ENCODE data around the gene NEK5.
A peak's percentile ranks its signal among the peaks of the same experiment; 100 is the strongest.
"Not testable (repeated sequence)": the region's sequence is repeated elsewhere in the genome, so short reads cannot be mapped to it uniquely, and the experiment has no call there.

The NEK5 gene

GRCh38 chr13:52061587-52061986, 67.3 kb downstream of the NEK5 start:
- peak; percentile 58 for DNase-seq (ENCODE audit: low spot score)

GRCh38 chr13:52061064-52061463, 67.8 kb downstream of the NEK5 start:
- not testable (repeated sequence) for DNase-seq (ENCODE audit: low spot score)

DNA sequence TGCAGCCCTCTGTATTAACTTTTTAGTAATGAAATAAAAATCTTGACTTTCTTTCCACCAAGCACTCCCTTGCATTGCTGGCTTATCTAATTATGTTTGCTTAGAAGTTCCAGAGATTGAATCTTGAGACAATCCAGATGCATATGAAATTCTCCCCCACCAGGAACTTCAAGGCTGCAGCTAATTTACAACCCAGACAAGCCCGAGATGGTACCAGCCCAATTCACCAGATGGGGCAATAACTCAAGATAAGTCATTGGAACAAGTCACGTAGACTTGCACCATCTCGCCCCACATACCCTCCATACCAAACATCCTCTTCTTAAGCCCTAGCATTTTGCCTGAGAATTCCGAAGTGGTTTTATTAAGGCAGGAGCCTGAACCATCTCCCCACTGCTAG, 75.4 kb downstream of the NEK5 start:
- DNase-seq (ENCODE audit: low spot score) = no peak

DNA sequence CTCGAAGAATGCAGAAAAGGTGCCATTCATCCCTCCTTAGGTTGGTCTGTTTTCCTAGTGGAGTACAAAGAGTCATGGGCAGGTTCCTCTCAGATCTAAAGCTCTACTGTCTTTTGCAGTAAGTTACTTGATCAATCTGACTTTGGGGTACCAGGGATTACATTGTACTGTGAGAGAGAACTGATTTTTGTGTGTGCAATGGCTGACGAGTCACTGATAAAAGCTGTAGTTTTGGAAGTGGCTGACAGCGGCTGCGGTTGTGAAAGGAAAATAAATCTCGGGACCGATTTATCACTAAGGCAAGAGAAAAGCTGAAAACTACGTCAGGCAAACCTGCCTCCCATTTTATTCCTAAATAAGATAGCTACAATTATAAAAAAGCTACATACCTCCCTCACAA, 77.5 kb downstream of the NEK5 start:
- no peak for DNase-seq (ENCODE audit: low spot score)

- DNase-seq (ENCODE audit: low spot score) = no peak
Measured at GRCh38 chr13:52048516-52048915, 80.4 kb downstream of the NEK5 start.

- DNase-seq (ENCODE audit: low spot score) = no peak
Measured at GRCh38 chr13:52047463-52047862, 81.4 kb downstream of the NEK5 start.

- no peak for DNase-seq (ENCODE audit: low spot score)
Measured at GRCh38 chr13:52043675-52044074, 85.2 kb downstream of the NEK5 start.

DNA sequence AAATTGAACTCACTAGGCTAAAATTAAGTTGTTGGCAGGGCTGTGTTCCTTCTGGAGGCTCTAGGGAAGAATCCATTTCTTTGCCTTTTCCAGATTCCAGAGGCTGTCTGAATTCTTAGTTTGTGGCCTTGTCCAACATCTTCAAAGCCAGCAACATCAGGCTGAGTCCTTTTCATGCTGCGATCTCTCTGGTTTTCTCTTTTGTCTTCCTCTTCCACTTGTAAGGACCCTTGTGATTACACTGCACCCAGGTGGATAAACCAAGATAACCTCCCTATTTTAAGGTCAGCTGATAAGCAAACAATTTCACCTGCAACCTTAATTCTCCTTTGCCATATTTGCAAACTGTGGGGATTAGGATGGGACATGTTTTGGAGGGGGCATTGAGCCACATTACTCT, 92.8 kb downstream of the NEK5 start:
- DNase-seq (ENCODE audit: low spot score) = no peak

- no peak for DNase-seq (ENCODE audit: low spot score)
Measured at GRCh38 chr13:52034616-52035226, 94.2 kb downstream of the NEK5 start.

- DNase-seq (ENCODE audit: low spot score) = no peak
Measured at GRCh38 chr13:52033039-52033438, 95.8 kb downstream of the NEK5 start.

- DNase-seq (ENCODE audit: low spot score) = not testable (repeated sequence)
Measured at GRCh38 chr13:52030401-52030800, 98.5 kb downstream of the NEK5 start.

DNA sequence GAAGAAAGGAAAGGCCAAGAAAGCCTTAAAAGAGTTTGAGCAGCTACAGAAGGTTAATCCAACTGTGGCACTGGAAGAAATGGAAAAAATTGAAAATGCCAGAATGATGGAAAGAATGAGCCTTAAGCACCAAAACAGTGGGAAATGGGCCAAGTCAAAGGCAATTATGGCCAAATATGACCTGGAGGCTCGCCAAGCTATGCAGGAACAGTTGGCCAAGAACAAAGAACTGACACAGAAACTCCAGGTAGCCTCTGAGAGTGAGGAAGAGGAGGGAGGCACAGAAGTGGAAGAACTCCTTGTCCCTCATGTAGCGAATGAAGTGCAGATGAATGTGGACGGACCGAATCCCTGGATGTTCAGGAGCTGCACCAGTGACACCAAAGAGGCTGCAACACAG, 99.3 kb downstream of the NEK5 start:
- DNase-seq (ENCODE audit: low spot score) = no peak

DNA sequence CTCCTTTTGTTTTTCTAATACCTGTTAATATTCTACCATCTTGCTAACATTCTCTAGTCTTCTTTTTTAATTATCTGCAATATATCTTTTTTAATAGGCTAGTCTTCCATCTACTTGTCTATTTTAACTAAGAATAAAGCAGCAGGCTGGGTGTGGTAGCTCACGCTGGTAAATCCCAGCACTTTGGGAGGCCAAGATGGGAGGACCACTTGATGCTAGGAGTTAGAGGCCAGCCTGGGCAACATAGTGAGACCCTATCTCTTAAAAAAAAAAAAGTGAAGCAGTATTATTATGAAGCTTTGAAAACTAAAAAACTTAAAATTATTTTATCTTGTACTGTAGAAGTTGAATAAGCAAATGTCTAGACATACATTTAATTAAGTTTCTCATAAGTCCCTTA, 101.0 kb downstream of the NEK5 start:
- DNase-seq (ENCODE audit: low spot score) = no peak

- no peak for DNase-seq (ENCODE audit: low spot score)
Measured at GRCh38 chr13:52026246-52026626, 102.6 kb downstream of the NEK5 start.

- DNase-seq (ENCODE audit: low spot score) = no peak
Measured at GRCh38 chr13:52025475-52026245, 103.2 kb downstream of the NEK5 start.

GRCh38 chr13:52024481-52024880, 104.4 kb downstream of the NEK5 start, which contains the start of gene UTP14C:
Gene UTP14C (plus strand): TSS chr13:52024691. CDS start chr13:52028805, 4,114 bp downstream.
- no peak for DNase-seq (ENCODE audit: low spot score)

- DNase-seq (ENCODE audit: low spot score) = no peak
Measured at GRCh38 chr13:52022356-52022755, 106.5 kb downstream of the NEK5 start.

GRCh38 chr13:52020191-52020590, 108.7 kb downstream of the NEK5 start:
- DNase-seq (ENCODE audit: low spot score) = no peak

- no peak for DNase-seq (ENCODE audit: low spot score)
Measured at GRCh38 chr13:52016296-52016695, 112.6 kb downstream of the NEK5 start.

DNA sequence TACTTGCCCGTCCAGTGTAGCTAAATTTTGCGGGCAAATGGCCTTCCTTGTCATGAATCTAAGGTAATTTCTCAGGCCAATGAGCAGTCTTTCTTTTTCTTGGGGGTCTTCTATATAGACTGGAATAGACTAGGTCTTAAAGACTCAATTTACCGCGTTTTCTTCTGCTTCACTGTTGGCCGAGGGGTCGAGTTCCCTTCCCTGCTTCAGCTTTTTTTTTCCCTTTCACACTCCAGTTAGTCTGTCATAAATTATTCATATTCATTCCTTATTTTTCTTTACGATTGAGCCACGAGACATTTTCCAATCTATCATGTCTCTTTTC, 116.4 kb downstream of the NEK5 start:
- no peak for DNase-seq (ENCODE audit: low spot score)

GRCh38 chr13:52011632-52012511, 117.0 kb downstream of the NEK5 start, which contains the start of gene ALG11:
Gene ALG11 (plus strand): TSS chr13:52012398. CDS start chr13:52012419, 21 bp downstream.
- DNase-seq (ENCODE audit: low spot score) = peak; percentile 99

DNA sequence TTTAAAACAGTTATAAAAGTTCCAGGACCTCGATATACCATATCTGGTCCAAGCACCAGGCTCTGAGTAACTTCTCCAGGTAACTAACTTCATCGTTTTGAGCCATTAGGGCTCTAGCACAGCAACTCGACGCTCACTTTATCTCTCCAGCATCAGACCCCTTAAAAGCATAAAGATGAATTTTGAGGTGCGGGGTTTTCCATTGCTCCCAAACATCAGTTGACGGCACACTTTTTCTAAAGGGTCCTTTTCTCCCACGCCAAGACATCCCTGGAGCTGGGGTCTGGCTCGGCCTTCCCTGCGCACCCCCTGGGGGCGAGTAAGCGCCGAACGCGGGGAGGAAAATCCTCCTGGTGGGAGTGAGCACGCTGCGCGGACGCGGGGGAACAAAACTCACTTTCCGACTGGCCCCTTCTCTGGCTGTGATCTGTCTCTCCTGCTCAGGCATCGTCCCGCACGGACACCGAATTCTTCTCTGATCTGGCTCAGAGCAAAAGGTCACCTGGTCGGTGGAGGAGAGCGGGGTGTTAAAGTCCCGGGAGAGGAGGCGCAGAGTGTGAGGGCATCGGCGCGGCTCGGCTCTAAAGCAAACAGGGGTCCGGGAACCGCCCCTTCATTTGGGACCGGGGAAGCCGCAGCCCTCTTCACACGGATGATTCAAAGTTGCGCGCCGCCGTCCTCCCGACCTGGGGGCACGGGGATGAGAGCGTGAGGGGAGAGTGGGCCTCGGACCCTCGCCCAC, 117.8 kb downstream of the NEK5 start, which contains the start of gene ATP7B:
TSS of gene ATP7B (minus strand) at position 561 of the 742 bp plus-strand sequence. CDS start at position 448, 113 bp downstream.
- DNase-seq (ENCODE audit: low spot score) = no peak
